ENCODE measurements around the gene ATG9B.

DNA sequence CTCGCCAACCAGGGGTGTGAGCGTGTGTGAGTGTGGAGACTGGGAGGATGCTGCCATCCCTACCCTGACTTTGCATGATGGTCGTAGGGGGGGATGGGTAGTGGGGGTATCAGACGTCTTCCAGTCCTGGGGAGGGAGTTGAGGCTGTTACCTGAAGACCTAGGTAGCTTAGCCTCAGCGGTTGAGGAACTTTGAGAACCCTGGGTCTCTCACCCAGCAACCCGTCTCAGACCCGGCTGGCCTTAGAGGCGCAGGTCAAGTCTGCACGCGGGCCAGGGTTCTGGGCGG is 37.8 kb upstream of the ATG9B start:
- TF ChIP-seq, protein P1, sequence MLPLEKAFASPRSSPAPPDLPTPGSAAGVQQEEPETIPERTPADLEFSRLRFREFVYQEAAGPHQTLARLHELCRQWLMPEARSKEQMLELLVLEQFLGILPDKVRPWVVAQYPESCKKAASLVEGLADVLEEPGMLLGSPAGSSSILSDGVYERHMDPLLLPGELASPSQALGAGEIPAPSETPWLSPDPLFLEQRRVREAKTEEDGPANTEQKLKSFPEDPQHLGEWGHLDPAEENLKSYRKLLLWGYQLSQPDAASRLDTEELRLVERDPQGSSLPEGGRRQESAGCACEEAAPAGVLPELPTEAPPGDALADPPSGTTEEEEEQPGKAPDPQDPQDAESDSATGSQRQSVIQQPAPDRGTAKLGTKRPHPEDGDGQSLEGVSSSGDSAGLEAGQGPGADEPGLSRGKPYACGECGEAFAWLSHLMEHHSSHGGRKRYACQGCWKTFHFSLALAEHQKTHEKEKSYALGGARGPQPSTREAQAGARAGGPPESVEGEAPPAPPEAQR (tag by site-specific recombination; IDR thresholded peaks at IDR 0.05) = no peak
- TF ChIP-seq, protein P2, sequence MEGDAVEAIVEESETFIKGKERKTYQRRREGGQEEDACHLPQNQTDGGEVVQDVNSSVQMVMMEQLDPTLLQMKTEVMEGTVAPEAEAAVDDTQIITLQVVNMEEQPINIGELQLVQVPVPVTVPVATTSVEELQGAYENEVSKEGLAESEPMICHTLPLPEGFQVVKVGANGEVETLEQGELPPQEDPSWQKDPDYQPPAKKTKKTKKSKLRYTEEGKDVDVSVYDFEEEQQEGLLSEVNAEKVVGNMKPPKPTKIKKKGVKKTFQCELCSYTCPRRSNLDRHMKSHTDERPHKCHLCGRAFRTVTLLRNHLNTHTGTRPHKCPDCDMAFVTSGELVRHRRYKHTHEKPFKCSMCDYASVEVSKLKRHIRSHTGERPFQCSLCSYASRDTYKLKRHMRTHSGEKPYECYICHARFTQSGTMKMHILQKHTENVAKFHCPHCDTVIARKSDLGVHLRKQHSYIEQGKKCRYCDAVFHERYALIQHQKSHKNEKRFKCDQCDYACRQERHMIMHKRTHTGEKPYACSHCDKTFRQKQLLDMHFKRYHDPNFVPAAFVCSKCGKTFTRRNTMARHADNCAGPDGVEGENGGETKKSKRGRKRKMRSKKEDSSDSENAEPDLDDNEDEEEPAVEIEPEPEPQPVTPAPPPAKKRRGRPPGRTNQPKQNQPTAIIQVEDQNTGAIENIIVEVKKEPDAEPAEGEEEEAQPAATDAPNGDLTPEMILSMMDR (tag by site-specific recombination; IDR thresholded peaks at IDR 0.05) = no peak
- TF ChIP-seq SP2 (tag by site-specific recombination; IDR thresholded peaks at IDR 0.05) = no peak
- TF ChIP-seq ZNF121 (tag by site-specific recombination; IDR thresholded peaks at IDR 0.05) = no peak
- TF ChIP-seq ZNF707 (tag by site-specific recombination; IDR thresholded peaks at IDR 0.05) = no peak
- TF ChIP-seq ZNF274 (IDR thresholded peaks at IDR 0.05; ENCODE audit: low read length) = no peak
- TF ChIP-seq ZNF274 (tag by site-specific recombination; IDR thresholded peaks at IDR 0.05; ENCODE audit: borderline replicate concordance) = no peak
- no peak for TF ChIP-seq HOXA7 (CRISPR knock-in tag; IDR thresholded peaks at IDR 0.05; ENCODE audit: borderline replicate concordance)
- TF ChIP-seq, protein P3, sequence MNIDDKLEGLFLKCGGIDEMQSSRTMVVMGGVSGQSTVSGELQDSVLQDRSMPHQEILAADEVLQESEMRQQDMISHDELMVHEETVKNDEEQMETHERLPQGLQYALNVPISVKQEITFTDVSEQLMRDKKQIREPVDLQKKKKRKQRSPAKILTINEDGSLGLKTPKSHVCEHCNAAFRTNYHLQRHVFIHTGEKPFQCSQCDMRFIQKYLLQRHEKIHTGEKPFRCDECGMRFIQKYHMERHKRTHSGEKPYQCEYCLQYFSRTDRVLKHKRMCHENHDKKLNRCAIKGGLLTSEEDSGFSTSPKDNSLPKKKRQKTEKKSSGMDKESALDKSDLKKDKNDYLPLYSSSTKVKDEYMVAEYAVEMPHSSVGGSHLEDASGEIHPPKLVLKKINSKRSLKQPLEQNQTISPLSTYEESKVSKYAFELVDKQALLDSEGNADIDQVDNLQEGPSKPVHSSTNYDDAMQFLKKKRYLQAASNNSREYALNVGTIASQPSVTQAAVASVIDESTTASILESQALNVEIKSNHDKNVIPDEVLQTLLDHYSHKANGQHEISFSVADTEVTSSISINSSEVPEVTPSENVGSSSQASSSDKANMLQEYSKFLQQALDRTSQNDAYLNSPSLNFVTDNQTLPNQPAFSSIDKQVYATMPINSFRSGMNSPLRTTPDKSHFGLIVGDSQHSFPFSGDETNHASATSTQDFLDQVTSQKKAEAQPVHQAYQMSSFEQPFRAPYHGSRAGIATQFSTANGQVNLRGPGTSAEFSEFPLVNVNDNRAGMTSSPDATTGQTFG (tag by site-specific recombination; IDR thresholded peaks at IDR 0.05; ENCODE audit: borderline replicate concordance) = no peak

Measured in HEK293 (cell line).